Naive thymus-derived CD8-positive, alpha-beta T cell (primary cell): ENCODE data around the gene CARS1. TPM values are rescaled to one million over a fixed set of nuclear protein-coding genes. Genes with fewer than 3 reads are reported as not detected.
"Not testable (repeated sequence)": the region's sequence is repeated elsewhere in the genome, so short reads cannot be mapped to it uniquely, and the experiment has no call there.

ENCODE experiments used
- ATAC-seq, 2 donors: fragments of 150-1000 bp; cut with Tn5 transposase in 1 of 2; sonication (Bioruptor Pico), chemical (Tn5 transposase) in 1 of 2; 1 replicate in 1 of 2; 2 replicates in 1 of 2; pipeline ENCODE4 v1.10.0; 2021; ENCODE audit warnings: mild to moderate bottlenecking in 2 of 2, moderate library complexity in 2 of 2
- POLR2A ChIA-PET: fragments of 350-600 bp; sonication (Branson Sonifier 250); formaldehyde crosslinking; loops from one replicate; lab custom pipeline; 2021; ENCODE audit warnings: antibody characterized with exemption; lab: Charles Lee
- DNase-seq, 10 donors: peaks; one replicate each; pipeline versions ENCODE4 v3.0.0 to v3.0.0-alpha.2; 2020 to 2022
- H3K27ac Mint-ChIP-seq, 10 donors: one replicate each; pipeline ENCODE4 v1.8.0; 2020 to 2022; ENCODE audit warnings: mild to moderate bottlenecking in 10 of 10, mixed read lengths in 10 of 10, moderate library complexity in 4 of 10, inconsistent platforms in 1 of 10
- H3K27me3 Mint-ChIP-seq, 5 donors: one replicate each; pipeline ENCODE4 v1.8.0; 2021 to 2022; ENCODE audit warnings: mixed read lengths in 5 of 5
- H3K36me3 Mint-ChIP-seq, 3 donors: one replicate each; pipeline ENCODE4 v1.8.0; 2020 to 2022; ENCODE audit warnings: mixed read lengths in 3 of 3, mild to moderate bottlenecking in 2 of 3, inconsistent platforms in 1 of 3
- H3K4me1 Mint-ChIP-seq, 4 donors: one replicate each; pipeline ENCODE4 v1.8.0; 2021 to 2022; ENCODE audit warnings: mixed read lengths in 4 of 4
- H3K4me3 Mint-ChIP-seq, 10 donors: one replicate each; pipeline ENCODE4 v1.8.0; 2020 to 2022; ENCODE audit warnings: mild to moderate bottlenecking in 10 of 10, mixed read lengths in 10 of 10, moderate library complexity in 6 of 10, inconsistent platforms in 1 of 10
- H3K9me3 Mint-ChIP-seq, 9 donors: one replicate each; pipeline ENCODE4 v1.8.0; 2020 to 2022; ENCODE audit warnings: mixed read lengths in 9 of 9, mild to moderate bottlenecking in 3 of 9, inconsistent platforms in 1 of 9, moderate library complexity in 1 of 9
- polyA plus RNA-seq, 3 donors: library from polyadenylated mRNA; unstranded; fragments of 300-500 nt; fragmentation: Illumina TruSeq; gene quantifications; one replicate each; pipeline ENCODE4 v1.2.3, GENCODE V29; 2021
- total RNA-seq, 8 experiments: library from RNA in 2 of 8; stranded (reverse) in 2 of 8; gene quantifications; one replicate each; pipeline ENCODE4 v1.2.3 and lab custom pipeline; 2021 to 2026

Gene CARS1
- total and polyA plus RNA-seq, 5 experiments from 2014 or later: 31.4 to 131 (median 70.2) TPM

DNA sequence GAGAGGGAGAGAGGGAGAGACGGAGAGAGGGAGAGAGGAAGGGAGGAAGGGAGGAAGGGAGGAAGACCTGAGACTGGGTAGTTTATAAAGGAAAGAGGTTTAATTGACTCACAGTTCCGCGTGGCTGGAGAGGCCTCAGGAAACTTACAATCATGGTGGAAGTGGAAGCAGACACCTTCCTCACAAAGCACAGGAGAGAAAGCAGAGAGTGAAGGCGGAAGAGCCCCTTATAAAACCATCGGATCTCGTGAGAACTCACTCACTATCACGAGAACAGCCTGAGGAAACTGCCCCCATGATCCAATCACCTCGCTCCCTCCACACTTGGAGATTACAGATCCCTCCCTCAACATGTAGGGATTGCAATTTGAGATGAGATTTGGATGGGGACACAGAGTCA is 12.2 kb upstream of the CARS1 start:
- POLR2A ChIA-PET: no interaction called here
- H3K9me3 Mint-ChIP-seq: no peaks in the 10 kb centered on the region
- ATAC-seq: no peak

DNA sequence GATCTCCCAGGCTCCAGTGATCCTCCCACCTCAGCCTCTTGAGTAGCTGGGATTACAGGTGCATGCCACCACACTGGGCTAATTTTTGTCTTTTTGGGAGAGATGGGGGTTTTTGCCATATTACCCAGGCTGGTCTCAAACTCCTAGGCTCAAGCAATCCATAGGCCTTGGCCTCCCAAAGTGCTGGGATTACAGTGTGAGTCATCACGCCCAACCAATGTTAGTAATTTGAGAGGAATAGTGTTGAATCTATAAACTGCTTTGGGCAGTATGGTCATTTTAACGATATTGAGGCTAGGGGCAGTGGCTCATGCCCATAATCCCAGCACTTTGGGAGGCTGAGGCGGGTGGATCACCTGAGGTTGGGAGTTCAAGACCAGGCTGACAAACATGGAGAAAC is 9.1 kb upstream of the CARS1 start:
- peaks cover 0 to 12% (median 0%) of the 10 kb centered on the region in 5 donors for H3K27me3 Mint-ChIP-seq
- H3K36me3 Mint-ChIP-seq, H3K4me1 Mint-ChIP-seq, H3K9me3 Mint-ChIP-seq, POLR2A ChIA-PET, H3K27ac Mint-ChIP-seq, ATAC-seq, DNase-seq, H3K4me3 Mint-ChIP-seq: not testable (repeated sequence)

More for the DNA sequence above, 12.2 kb upstream of the CARS1 start:
- Mint-ChIP-seq H3K27me3 (peaks cover 0 to 10% (median 0%) of the 10 kb centered on the region in 5 donors), H3K4me3 (no peak overlapping the region), H3K27ac (no peak overlapping the region), H3K4me1 (no peaks in the 10 kb centered on the region), H3K36me3 (no peaks in the 10 kb centered on the region)
- DNase-seq: no peak

- not testable (repeated sequence) for H3K4me3 Mint-ChIP-seq, H3K36me3 Mint-ChIP-seq, H3K4me1 Mint-ChIP-seq, ATAC-seq, H3K9me3 Mint-ChIP-seq, DNase-seq
- H3K27ac Mint-ChIP-seq: peak overlapping the region in 1 of 10 donors; percentile 36
- peaks cover 0 to 12% (median 0%) of the 10 kb centered on the region in 5 donors for H3K27me3 Mint-ChIP-seq
- POLR2A ChIA-PET: interaction anchor here (1.0 kb wide), 1 partner anchor 8 kb away, joined by 3 read pairs; no protein-coding TSS in a partner anchor
These were observed 7.5 kb upstream of the CARS1 start for GRCh38 chr11:3064709-3065108.

- H3K36me3 Mint-ChIP-seq, ATAC-seq, DNase-seq, POLR2A ChIA-PET, H3K9me3 Mint-ChIP-seq, H3K4me1 Mint-ChIP-seq, H3K4me3 Mint-ChIP-seq: not testable (repeated sequence)
- H3K27me3 Mint-ChIP-seq: peaks cover 0 to 12% (median 0%) of the 10 kb centered on the region in 5 donors
- H3K27ac Mint-ChIP-seq: peak overlapping the region in 1 of 10 donors; percentile 48
These were observed 6.7 kb upstream of the CARS1 start for GRCh38 chr11:3063876-3064275.

DNA sequence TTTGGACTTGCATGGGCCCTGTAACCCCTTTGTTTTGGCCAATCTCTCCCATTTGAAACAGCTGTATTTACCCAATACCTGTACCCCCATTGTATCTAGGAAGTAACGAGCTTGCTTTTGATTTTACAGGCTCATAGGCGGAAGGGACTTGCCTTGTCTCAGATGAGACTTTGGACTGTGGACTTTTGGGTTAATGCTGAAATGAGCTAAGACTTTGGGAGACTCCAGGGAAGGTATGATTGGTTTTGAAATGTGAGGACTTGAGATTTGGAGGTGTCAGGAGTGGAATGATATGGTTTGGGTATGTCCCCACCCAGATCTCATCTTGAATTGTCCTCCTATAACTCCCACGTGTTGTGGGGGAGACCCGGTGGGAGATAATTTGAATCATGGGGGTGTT is 6.2 kb upstream of the CARS1 start:
- H3K27me3 Mint-ChIP-seq: peaks cover 0 to 12% (median 0%) of the 10 kb centered on the region in 5 donors
- not testable (repeated sequence) for H3K27ac Mint-ChIP-seq, H3K36me3 Mint-ChIP-seq, DNase-seq, H3K9me3 Mint-ChIP-seq, H3K4me3 Mint-ChIP-seq, ATAC-seq, H3K4me1 Mint-ChIP-seq
- POLR2A ChIA-PET: interaction anchor here (1.4 kb wide), 1 partner anchor 12 kb away, joined by 3 read pairs; no protein-coding TSS in a partner anchor

- no peak overlapping the region for H3K4me3 Mint-ChIP-seq
- H3K4me1 Mint-ChIP-seq: peaks cover 9 to 18% (median 15%) of the 10 kb centered on the region in 4 donors
- POLR2A ChIA-PET: no interaction called here
- no peaks in the 10 kb centered on the region for H3K36me3 Mint-ChIP-seq
- H3K27ac Mint-ChIP-seq: no peak overlapping the region
- H3K9me3 Mint-ChIP-seq: no peaks in the 10 kb centered on the region
- ATAC-seq (no peak), DNase-seq (no peak)
- H3K27me3 Mint-ChIP-seq: peaks cover 0 to 8% (median 0%) of the 10 kb centered on the region in 5 donors
These were observed 3.3 kb upstream of the CARS1 start for GRCh38 chr11:3060436-3061025.

GRCh38 chr11:3058753-3059664 is 1.8 kb upstream of the CARS1 start:
- POLR2A ChIA-PET: interaction anchor here (1.0 kb wide), 1 partner anchor 29 kb away, joined by 3 read pairs; no protein-coding TSS in a partner anchor
- H3K27me3 Mint-ChIP-seq: no peaks in the 10 kb centered on the region
- H3K4me1 Mint-ChIP-seq: peaks cover 17 to 30% (median 24%) of the 10 kb centered on the region in 4 donors
- peak overlapping the region in 9 of 10 donors; percentile 11 to 67 (median 60) for H3K4me3 Mint-ChIP-seq
- H3K9me3 Mint-ChIP-seq: no peaks in the 10 kb centered on the region
- no peak overlapping the region for H3K27ac Mint-ChIP-seq
- DNase-seq (no peak), ATAC-seq (no peak)
- peaks cover 0 to 5% (median 3%) of the 10 kb centered on the region in 3 donors for H3K36me3 Mint-ChIP-seq

DNA sequence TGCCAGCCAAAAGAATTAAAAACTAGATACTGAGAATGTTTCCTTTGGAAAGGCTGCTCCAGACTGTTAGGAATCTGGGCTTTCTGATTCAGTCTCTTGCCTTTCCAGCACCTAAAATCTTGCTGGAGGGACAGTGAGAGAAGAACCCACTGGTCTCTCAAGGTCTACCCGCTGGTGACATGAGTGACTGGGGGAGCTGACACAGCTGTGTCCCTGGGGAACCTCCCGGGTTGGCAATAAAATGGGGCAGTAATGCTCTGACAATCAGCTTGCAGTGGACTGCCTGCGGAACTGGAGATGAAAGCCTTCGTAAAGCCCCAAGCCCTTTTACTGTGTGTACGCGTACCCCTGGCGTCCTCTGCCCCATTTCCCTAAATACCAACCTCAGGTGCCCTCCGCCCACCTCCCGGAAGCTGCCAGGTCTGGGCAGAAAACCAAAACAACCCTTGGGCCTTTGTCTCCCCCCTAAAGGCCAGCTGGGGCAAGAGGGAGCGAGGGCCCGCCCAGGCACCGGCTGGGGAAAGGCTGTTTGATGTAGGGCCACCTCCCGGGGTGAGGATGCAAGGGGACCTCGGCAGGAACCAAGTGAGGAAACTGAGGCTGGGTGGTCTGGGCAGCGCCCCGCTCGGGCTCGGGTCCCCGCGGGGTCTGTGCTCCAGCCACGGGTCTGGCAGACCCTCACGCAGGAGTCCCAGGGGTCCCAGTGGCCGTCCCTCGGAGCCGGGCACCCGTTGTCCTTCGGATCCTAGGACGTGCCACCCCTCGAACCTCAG is 741 bp downstream of the CARS1 start:
- no peaks in the 10 kb centered on the region for H3K27me3 Mint-ChIP-seq
- H3K4me3 Mint-ChIP-seq: peak overlapping the region; percentile 83 to 94 (median 88)
- DNase-seq (peak in 3 of 10 donors; percentile 15 to 21 (median 18)), ATAC-seq (peak; percentile 7 to 23)
- peak overlapping the region; percentile 22 to 93 (median 86) for H3K27ac Mint-ChIP-seq
- H3K4me1 Mint-ChIP-seq: peaks cover 21 to 45% (median 38%) of the 10 kb centered on the region in 4 donors
- POLR2A ChIA-PET: interaction anchor here (0.7 to 2.0 kb wide), 5 partner anchors 9 to 115 kb away, joined by 3 to 7 read pairs (median 3); partner anchors contain the start of gene NAP1L4
- peaks cover 0 to 18% (median 5%) of the 10 kb centered on the region in 3 donors for H3K36me3 Mint-ChIP-seq
- no peaks in the 10 kb centered on the region for H3K9me3 Mint-ChIP-seq

GRCh38 chr11:3055891-3056290 is 1.3 kb downstream of the CARS1 start:
- POLR2A ChIA-PET: interaction anchor here (0.7 to 2.0 kb wide), 4 partner anchors 9 to 115 kb away, joined by 3 to 7 read pairs (median 4); no protein-coding TSS in a partner anchor
- Mint-ChIP-seq H3K27ac (peak overlapping the region; percentile 22 to 90 (median 77)), H3K4me3 (peak overlapping the region; percentile 74 to 94 (median 88)), H3K36me3 (peaks cover 0 to 18% (median 5%) of the 10 kb centered on the region in 3 donors), H3K27me3 (no peaks in the 10 kb centered on the region), H3K4me1 (peaks cover 21 to 49% (median 42%) of the 10 kb centered on the region in 4 donors), H3K9me3 (no peaks in the 10 kb centered on the region)
- DNase-seq (no peak), ATAC-seq (no peak)

GRCh38 chr11:3052567-3052966 is 4.7 kb downstream of the CARS1 start:
- Mint-ChIP-seq H3K9me3 (no peaks in the 10 kb centered on the region), H3K27me3 (no peaks in the 10 kb centered on the region), H3K4me3 (peak overlapping the region in 1 of 10 donors; percentile 30), H3K27ac (peak overlapping the region in 1 of 10 donors; percentile 10), H3K36me3 (peaks cover 0 to 20% (median 5%) of the 10 kb centered on the region in 3 donors), H3K4me1 (peaks cover 30 to 62% (median 55%) of the 10 kb centered on the region in 4 donors)
- ATAC-seq (no peak), DNase-seq (no peak)
- POLR2A ChIA-PET: no interaction called here

DNA sequence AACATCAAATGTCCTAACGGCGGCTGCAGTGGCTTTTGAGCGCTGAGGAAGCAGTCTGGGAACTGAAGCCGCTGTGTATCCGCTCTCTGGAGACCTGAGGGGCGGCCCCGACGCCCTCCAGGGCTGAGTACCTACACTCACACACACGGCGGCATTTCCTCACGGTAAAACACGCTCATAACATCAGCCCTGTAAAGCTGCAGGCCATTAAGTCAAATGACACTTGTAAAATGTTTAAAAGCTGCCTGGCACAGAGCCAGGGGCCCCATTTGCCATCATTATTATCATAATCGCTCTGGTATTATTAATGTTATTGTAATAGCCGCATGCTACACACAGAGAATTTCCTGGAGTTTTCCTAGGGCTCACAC is 5.1 kb downstream of the CARS1 start:
- POLR2A ChIA-PET: interaction anchor here (1.2 kb wide), 1 partner anchor 11 kb away, joined by 3 read pairs; no protein-coding TSS in a partner anchor
- Mint-ChIP-seq H3K9me3 (no peaks in the 10 kb centered on the region), H3K4me3 (peak overlapping the region in 3 of 10 donors; percentile 4 to 13 (median 10))

More for the DNA sequence above, 5.1 kb downstream of the CARS1 start:
- peaks cover 26 to 58% (median 51%) of the 10 kb centered on the region in 4 donors for H3K4me1 Mint-ChIP-seq
- no peaks in the 10 kb centered on the region for H3K27me3 Mint-ChIP-seq
- ATAC-seq (peak; percentile 39 to 63), DNase-seq (peak in 2 of 10 donors; percentile 6 to 16)
- peak overlapping the region in 2 of 10 donors; percentile 54 to 57 for H3K27ac Mint-ChIP-seq
- H3K36me3 Mint-ChIP-seq: peaks cover 0 to 25% (median 5%) of the 10 kb centered on the region in 3 donors
